NB4 (cell line): ENCODE measurements around the gene TMEM88.

Source experiments
- DNase-seq: peaks from one replicate; pipeline ENCODE4 v3.0.0; 2010; ENCODE audit warnings: low read depth
- H3K4me3 ChIP-seq: one replicate; pipeline ENCODE4 v1.5.1; 2011; ENCODE audit warnings: mild to moderate bottlenecking, low read depth, low read length, moderate library complexity
- MYC ChIP-seq: IDR thresholded peaks from 2 replicates; pipeline ENCODE4 v1.6.1; 2011; ENCODE audit warnings: low read depth, low read length
- POLR2A ChIP-seq: IDR thresholded peaks from 2 replicates; pipeline ENCODE4 v1.6.1; 2011; ENCODE audit warnings: mild to moderate bottlenecking; ENCODE audit not compliant: insufficient read length; ENCODE audit errors: extremely low read depth
- TF ChIP-seq, protein P1 (sequence below): IDR thresholded peaks from one replicate; pipeline ENCODE4 v1.5.1; 2012; ENCODE audit warnings: low read depth, low read length
- TF ChIP-seq, protein P2 (sequence below): IDR thresholded peaks from 2 replicates; pipeline ENCODE4 v1.6.1; 2011; ENCODE audit warnings: low read depth, low read length

Gene TMEM88

DNA sequence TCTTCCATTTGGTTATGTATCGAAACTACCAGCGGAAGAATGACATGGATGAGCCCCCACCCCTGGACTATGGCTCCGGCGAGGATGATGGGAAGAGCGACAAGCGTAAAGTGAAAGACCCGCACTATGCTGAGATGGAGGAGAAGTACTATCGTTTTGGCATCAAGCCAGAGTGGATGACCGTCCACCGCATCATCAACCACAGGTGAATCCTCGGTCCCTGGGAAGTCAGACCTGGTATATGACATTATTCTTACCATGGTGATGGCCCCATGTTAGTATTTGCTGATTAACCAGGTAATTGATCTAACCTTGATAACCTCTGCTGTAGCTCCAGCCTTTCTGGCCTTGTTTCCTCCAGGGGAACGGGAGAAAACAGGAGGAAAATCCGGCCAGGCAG lies 42.2 kb downstream of the TMEM88 start:
- no peak overlapping the region for H3K4me3 ChIP-seq
- TF ChIP-seq, protein P1, sequence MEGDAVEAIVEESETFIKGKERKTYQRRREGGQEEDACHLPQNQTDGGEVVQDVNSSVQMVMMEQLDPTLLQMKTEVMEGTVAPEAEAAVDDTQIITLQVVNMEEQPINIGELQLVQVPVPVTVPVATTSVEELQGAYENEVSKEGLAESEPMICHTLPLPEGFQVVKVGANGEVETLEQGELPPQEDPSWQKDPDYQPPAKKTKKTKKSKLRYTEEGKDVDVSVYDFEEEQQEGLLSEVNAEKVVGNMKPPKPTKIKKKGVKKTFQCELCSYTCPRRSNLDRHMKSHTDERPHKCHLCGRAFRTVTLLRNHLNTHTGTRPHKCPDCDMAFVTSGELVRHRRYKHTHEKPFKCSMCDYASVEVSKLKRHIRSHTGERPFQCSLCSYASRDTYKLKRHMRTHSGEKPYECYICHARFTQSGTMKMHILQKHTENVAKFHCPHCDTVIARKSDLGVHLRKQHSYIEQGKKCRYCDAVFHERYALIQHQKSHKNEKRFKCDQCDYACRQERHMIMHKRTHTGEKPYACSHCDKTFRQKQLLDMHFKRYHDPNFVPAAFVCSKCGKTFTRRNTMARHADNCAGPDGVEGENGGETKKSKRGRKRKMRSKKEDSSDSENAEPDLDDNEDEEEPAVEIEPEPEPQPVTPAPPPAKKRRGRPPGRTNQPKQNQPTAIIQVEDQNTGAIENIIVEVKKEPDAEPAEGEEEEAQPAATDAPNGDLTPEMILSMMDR: no peak
- TF ChIP-seq, protein P2, sequence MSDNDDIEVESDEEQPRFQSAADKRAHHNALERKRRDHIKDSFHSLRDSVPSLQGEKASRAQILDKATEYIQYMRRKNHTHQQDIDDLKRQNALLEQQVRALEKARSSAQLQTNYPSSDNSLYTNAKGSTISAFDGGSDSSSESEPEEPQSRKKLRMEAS: no peak
- TF ChIP-seq POLR2A: no peak
- TF ChIP-seq MYC: no peak
- DNase-seq: no peak

DNA sequence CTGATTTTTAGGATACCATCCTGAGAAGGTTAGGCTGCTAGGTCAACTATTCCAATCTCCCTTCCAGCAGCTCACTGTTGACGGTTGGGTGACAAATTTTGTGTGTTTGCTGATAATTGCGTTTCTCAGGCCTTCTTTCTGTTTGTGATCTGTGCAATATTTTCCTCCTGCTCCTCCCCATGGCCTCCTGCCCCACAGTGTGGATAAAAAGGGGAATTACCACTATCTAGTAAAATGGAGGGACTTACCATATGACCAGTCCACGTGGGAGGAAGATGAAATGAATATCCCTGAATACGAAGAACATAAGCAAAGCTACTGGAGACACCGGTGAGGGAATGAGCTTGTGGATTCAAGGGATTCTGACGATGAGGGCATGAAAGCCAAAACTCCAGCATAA lies 42.9 kb downstream of the TMEM88 start:
- DNase-seq: peak; percentile 46
- no peak overlapping the region for H3K4me3 ChIP-seq
- TF ChIP-seq POLR2A: no peak
- TF ChIP-seq MYC: peak; percentile 25; the same call in 1 of the 2 replicates
- TF ChIP-seq, protein P2: peak; percentile 28; the same call in 1 of the 2 replicates
- TF ChIP-seq, protein P1: no peak

DNA sequence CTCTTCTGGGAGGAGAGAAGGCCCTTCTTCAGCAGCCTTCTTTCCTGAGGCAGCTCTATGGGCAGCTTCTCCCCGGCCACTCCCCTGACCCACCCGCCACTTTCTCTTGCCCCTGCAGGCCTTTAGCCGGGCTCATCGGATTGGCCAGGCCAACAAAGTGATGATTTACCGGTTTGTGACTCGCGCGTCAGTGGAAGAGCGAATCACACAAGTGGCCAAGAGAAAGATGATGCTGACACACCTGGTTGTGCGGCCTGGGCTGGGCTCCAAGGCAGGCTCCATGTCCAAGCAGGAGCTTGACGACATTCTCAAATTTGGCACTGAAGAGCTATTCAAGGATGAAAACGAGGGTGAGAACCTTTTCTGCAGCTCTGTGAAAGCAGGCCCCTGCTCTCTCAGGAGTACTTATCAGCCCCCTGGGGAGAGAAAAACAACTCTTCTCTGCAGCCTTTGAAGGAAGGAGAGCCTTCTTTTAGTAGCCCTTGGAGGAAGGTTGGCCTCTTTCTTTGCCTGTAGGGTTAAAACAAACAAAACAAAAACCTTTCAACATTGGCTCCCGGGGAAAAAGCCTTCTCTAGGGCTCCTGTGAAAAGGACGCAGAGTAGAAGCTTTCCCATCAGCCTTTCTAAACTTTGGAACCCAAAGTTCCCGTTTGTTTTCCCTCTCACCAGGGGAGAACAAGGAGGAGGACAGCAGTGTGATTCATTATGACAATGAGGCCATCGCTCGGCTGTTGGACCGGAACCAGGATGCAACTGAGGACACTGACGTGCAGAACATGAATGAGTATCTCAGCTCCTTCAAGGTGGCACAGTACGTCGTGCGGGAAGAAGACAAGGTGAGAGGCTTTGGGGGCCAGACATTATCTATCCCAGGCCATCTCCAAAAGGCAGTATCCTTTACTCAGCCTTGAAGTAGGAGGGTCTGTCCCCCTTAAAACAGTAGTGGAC lies 48.6 kb downstream of the TMEM88 start:
- DNase-seq: no peak
- H3K4me3 ChIP-seq: no peak overlapping the region
- no peak for TF ChIP-seq MYC
